Measurements from ENCODE around the gene CABLES1. TPM values are rescaled to one million over a fixed set of nuclear protein-coding genes. Genes with fewer than 3 reads are reported as not detected.

Gene CABLES1
- total RNA-seq, 6 experiments from 2014 or later: 7.4 to 21.5 (median 11.3) TPM

GRCh38 chr18:23250893-23251656, 115.8 kb downstream of the CABLES1 start:
- no peak for DNase-seq
- Histone ChIP-seq H3K4me1 (no peaks in the 10 kb centered on the region), H3K27me3 (no peaks in the 10 kb centered on the region), H3K36me3 (peaks cover 0 to 5% (median 0%) of the 10 kb centered on the region in 4 donors), H3K4me3 (no peak overlapping the region), H3K27ac (no peak overlapping the region), H3K9me3 (no peaks in the 10 kb centered on the region)
- 51% methylated on average over 9 of the region's 13 CpGs for WGBS (ENCODE audit: insufficient coverage, low coverage, low lambda C conversion rate, missing lambda C conversion rate)
- TF ChIP-seq, protein P1, sequence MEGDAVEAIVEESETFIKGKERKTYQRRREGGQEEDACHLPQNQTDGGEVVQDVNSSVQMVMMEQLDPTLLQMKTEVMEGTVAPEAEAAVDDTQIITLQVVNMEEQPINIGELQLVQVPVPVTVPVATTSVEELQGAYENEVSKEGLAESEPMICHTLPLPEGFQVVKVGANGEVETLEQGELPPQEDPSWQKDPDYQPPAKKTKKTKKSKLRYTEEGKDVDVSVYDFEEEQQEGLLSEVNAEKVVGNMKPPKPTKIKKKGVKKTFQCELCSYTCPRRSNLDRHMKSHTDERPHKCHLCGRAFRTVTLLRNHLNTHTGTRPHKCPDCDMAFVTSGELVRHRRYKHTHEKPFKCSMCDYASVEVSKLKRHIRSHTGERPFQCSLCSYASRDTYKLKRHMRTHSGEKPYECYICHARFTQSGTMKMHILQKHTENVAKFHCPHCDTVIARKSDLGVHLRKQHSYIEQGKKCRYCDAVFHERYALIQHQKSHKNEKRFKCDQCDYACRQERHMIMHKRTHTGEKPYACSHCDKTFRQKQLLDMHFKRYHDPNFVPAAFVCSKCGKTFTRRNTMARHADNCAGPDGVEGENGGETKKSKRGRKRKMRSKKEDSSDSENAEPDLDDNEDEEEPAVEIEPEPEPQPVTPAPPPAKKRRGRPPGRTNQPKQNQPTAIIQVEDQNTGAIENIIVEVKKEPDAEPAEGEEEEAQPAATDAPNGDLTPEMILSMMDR (IDR thresholded peaks at IDR 0.05): no peak
- TF ChIP-seq POLR2A (IDR thresholded peaks at IDR 0.05): no peak
- peak in 3 of 4 donors; percentile 19 to 32 (median 28) for ATAC-seq
- intact Hi-C loops (cut with DNase I): no loop called here

DNA sequence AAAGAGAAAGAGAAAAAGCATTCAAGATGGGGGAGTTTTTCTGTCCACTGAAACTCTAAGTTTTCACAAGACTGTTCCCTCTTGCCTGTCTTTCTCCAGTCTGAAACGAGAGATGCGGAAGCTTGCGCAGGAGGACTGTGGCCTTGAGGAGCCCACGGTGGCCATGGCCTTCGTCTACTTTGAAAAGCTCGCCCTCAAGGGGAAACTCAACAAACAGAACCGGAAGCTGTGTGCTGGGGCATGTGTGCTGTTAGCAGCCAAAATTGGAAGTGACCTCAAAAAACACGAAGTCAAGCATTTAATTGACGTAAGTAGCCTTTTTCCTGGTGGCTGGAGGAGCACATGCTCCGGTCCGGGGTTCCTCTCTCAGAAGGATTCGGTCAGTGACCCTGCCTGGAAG, 118.3 kb downstream of the CABLES1 start:
- WGBS (ENCODE audit: insufficient coverage, low coverage, low lambda C conversion rate, missing lambda C conversion rate): 76% methylated on average over 7 of the region's 12 CpGs
- H3K4me1 ChIP-seq: peaks cover 0 to 4% (median 0%) of the 10 kb centered on the region in 4 donors
- ATAC-seq (peak; percentile 9 to 40 (median 20)), DNase-seq (no peak)
- no peaks in the 10 kb centered on the region for H3K27me3 ChIP-seq
- no peak overlapping the region for H3K4me3 ChIP-seq
- H3K9me3 ChIP-seq: no peaks in the 10 kb centered on the region
- no peak overlapping the region for H3K27ac ChIP-seq
- TF ChIP-seq, protein P1 (IDR thresholded peaks at IDR 0.05): no peak
- TF ChIP-seq POLR2A (IDR thresholded peaks at IDR 0.05): no peak
- intact Hi-C loops (cut with DNase I): no loop called here
- H3K36me3 ChIP-seq: peaks cover 0 to 8% (median 0%) of the 10 kb centered on the region in 4 donors

DNA sequence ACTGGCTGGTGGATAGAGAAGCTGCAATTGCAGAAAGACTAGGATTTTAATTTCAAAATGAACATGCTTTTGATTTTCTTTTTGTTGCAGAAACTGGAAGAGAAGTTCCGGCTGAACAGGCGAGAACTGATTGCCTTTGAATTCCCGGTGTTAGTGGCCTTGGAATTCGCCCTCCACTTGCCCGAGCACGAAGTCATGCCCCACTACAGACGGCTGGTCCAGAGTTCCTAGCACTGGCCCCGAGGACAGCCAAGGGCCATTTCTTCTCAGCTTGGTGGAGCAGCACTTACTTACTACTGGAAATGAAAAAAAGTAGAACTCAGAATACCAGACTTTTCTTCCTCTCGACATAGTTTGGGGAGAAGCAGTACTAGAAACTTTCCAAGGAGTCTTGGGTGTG, 121.9 kb downstream of the CABLES1 start:
- H3K36me3 ChIP-seq: peaks cover 0 to 8% (median 0%) of the 10 kb centered on the region in 4 donors

DNA sequence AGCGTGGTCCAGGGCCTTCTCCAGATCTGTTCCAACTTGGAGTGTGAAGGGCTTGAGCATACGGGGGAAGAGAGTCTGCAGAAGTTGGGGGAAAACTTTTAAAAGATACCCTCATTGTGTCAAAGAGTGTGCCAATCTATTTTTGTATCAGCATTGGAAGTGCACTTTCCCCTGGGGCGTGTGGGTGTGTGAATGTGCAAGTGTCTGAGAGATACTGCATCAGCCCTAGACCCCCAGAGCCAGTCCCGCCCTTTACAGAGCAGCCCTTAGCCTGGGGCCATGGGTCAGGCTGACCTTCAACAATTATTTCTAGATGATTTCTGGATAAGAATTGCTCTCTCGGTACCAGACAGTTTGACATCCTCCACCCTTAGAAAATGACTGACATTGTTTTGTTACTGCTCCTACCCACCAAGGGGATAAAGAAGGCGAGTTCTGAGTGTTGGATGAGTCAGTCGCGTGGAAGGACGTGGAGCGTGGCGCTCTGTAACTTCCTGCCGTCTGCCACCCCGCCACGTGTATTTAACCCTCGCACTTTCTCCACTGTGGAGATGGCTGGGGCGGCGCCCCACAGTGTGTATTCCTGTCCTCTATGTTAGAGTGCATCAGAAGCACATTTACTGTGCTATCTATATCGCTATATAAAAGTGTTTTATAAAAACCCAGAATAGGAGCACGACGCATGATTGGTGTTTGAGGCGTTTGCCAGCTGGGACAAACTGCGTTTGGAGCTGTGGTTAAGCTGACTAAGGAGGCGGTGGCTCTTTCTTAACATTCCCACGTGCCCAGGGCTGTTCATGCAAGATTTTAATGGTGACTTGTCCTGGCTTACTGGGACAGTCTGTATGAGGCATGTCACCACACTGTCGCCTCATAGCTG, 122.6 kb downstream of the CABLES1 start:
- peaks cover 0 to 8% (median 0%) of the 10 kb centered on the region in 4 donors for H3K36me3 ChIP-seq
- H3K27me3 ChIP-seq: no peaks in the 10 kb centered on the region
- peaks cover 0 to 17% (median 8%) of the 10 kb centered on the region in 4 donors for H3K4me1 ChIP-seq
- H3K9me3 ChIP-seq: no peaks in the 10 kb centered on the region
- no peak overlapping the region for H3K4me3 ChIP-seq
- 72% methylated on average over 20 of the region's 25 CpGs for WGBS (ENCODE audit: insufficient coverage, low coverage, low lambda C conversion rate, missing lambda C conversion rate)
- TF ChIP-seq POLR2A (IDR thresholded peaks at IDR 0.05): no peak
- TF ChIP-seq, protein P1 (IDR thresholded peaks at IDR 0.05): no peak
- no peak for DNase-seq
- intact Hi-C loops (cut with DNase I): no loop called here
- ATAC-seq: no peak
- H3K27ac ChIP-seq: peak overlapping the region in 1 of 3 donors; percentile 32

More for the DNA sequence above, 121.9 kb downstream of the CABLES1 start:
- Histone ChIP-seq H3K4me3 (no peak overlapping the region), H3K4me1 (peaks cover 0 to 17% (median 8%) of the 10 kb centered on the region in 4 donors), H3K9me3 (no peaks in the 10 kb centered on the region), H3K27me3 (no peaks in the 10 kb centered on the region), H3K27ac (no peak overlapping the region)
- DNase-seq (no peak), ATAC-seq (no peak)
- intact Hi-C loops (cut with DNase I): no loop called here
- TF ChIP-seq POLR2A (IDR thresholded peaks at IDR 0.05): no peak
- TF ChIP-seq, protein P1 (IDR thresholded peaks at IDR 0.05): no peak
- WGBS (ENCODE audit: insufficient coverage, low coverage, low lambda C conversion rate, missing lambda C conversion rate): 60% methylated on average over 6 of the region's 9 CpGs
